ENCODE data around the gene RASSF8.
A peak's percentile ranks its signal among the peaks of the same experiment; 100 is the strongest.

GRCh38 chr12:26044592-26044991, 86.1 kb downstream of the RASSF8 start:
- TF ChIP-seq CTCF (conservative IDR thresholded peaks at IDR 0.05), result peak; percentile 30
- TF ChIP-seq ZFX (IDR thresholded peaks at IDR 0.05), result no peak
